GM12878 (cell line): ENCODE data around the gene PPT1. TPM values are rescaled to one million over a fixed set of nuclear protein-coding genes. Genes with fewer than 3 reads are reported as not detected.

Source experiments
- ATAC-seq: fragments of 200-7000 bp; cut with Tn5 transposase; 3 replicates; pipeline ENCODE4 v1.9.1; 2020; ENCODE audit warnings: mild to moderate bottlenecking, moderate library complexity
- BruUV-seq: library from RNA; stranded (reverse); fragments of 400-500 nt; replicated peaks from 2 replicates; lab custom pipeline; 2021; lab: Mats Ljungman, UMichigan
- CTCF ChIA-PET: fragments of 300-600 bp; sonication (Branson Sonifier 250); formaldehyde crosslinking; extraction: SDS; loops from one replicate; lab custom pipeline; 2021; ENCODE audit warnings: inconsistent platforms; lab: Yijun Ruan, JAX
- POLR2A ChIA-PET: fragments of 350-600 bp; formaldehyde crosslinking; extraction: SDS; loops from one replicate; lab custom pipeline; 2021; ENCODE audit warnings: inconsistent platforms; lab: Charles Lee
- RAD21 ChIA-PET: fragments of 300-600 bp; sonication (Branson Sonifier 250); formaldehyde crosslinking; loops from one replicate; lab custom pipeline; 2023; ENCODE audit warnings: antibody characterized with exemption; ENCODE audit not compliant: unreplicated experiment; lab: Charles Lee
- SMC1A ChIA-PET: fragments of 300-600 bp; sonication (Branson Sonifier 250); formaldehyde crosslinking; loops from one replicate; lab custom pipeline; 2023; ENCODE audit not compliant: unreplicated experiment, uncharacterized antibody; lab: Charles Lee
- DNase-seq: peaks from one replicate; pipeline ENCODE4 v3.0.0-alpha.2; 2011; ENCODE audit warnings: low read depth, low spot score
- FAIRE-seq: peaks from 3 replicates; lab custom pipeline; 2011; peaks lifted over from hg19 to GRCh38; lab: Jason Lieb, UNC
- H2AFZ ChIP-seq: 2 replicates; pipeline ENCODE4 v1.6.0; 2011; ENCODE audit warnings: low read depth, low read length, control low read depth; ENCODE audit not compliant: control insufficient read depth
- H3K27ac ChIP-seq: 2 replicates; pipeline ENCODE4 v1.5.1; 2011; ENCODE audit warnings: control low read depth; ENCODE audit not compliant: control insufficient read depth, insufficient read depth
- H3K27me3 ChIP-seq, 2 experiments: replicated peaks in 1 of 2; 2 replicates each; pipeline versions ENCODE4 v1.6.0 to v1.6.1; 2011; ENCODE audit warnings: low read length in 1 of 2; ENCODE audit not compliant: control insufficient read depth in 2 of 2, insufficient read depth in 2 of 2
- H3K36me3 ChIP-seq, 2 experiments: 2 replicates each; pipeline ENCODE4 v1.5.1; 2011; ENCODE audit warnings: low read length in 1 of 2; ENCODE audit not compliant: control insufficient read depth in 2 of 2, insufficient read depth in 2 of 2
- H3K4me1 ChIP-seq: 2 replicates; pipeline ENCODE4 v1.6.1; 2011; ENCODE audit warnings: mild to moderate bottlenecking, low read length, moderate library complexity, mixed read lengths; ENCODE audit not compliant: control insufficient read depth, insufficient read depth
- H3K4me2 ChIP-seq: 2 replicates; pipeline ENCODE4 v1.6.0; 2011; ENCODE audit warnings: control low read depth; ENCODE audit not compliant: control insufficient read depth, insufficient read depth
- H3K4me3 ChIP-seq: fragments of 200-600 bp; sonication (generic); 2 replicates; pipeline ENCODE4 v1.5.1; 2016
- H3K79me2 ChIP-seq: 2 replicates; pipeline ENCODE4 v1.6.0; 2011; ENCODE audit warnings: low read length; ENCODE audit not compliant: control insufficient read depth, insufficient read depth
- H3K9ac ChIP-seq: 2 replicates; pipeline ENCODE4 v1.8.0; 2011; ENCODE audit warnings: low read length, control low read depth, mixed read lengths; ENCODE audit not compliant: control insufficient read depth, insufficient read depth
- H3K9me3 ChIP-seq: replicated peaks from 3 replicates; pipeline ENCODE4 v1.5.1; 2011; ENCODE audit warnings: mild to moderate bottlenecking, low read length; ENCODE audit not compliant: control insufficient read depth, insufficient read depth
- H4K20me1 ChIP-seq: 2 replicates; pipeline ENCODE4 v1.6.0; 2011; ENCODE audit not compliant: control insufficient read depth, insufficient read depth
- ATF7 ChIP-seq: fragments of 450-650 bp; IDR thresholded peaks from 2 replicates; pipeline ENCODE4 v1.6.1; 2016; ENCODE audit warnings: low read depth, mild to moderate bottlenecking
- FOXK2 ChIP-seq: fragments of 450-650 bp; IDR thresholded peaks from 2 replicates; pipeline ENCODE4 v1.6.1; 2017; ENCODE audit warnings: mild to moderate bottlenecking, moderate library complexity
- GABPA ChIP-seq: IDR thresholded peaks from 2 replicates; pipeline ENCODE4 v1.6.1; 2014; ENCODE audit warnings: antibody characterized with exemption, low read depth, mild to moderate bottlenecking, inconsistent platforms
- HCFC1 ChIP-seq: fragments of 150-350 bp; IDR thresholded peaks from 2 replicates; pipeline ENCODE4 v1.6.1; 2014; ENCODE audit warnings: low read length
- HDGF ChIP-seq: fragments of 450-650 bp; IDR thresholded peaks from 2 replicates; pipeline ENCODE4 v1.6.1; 2016; ENCODE audit warnings: antibody characterized with exemption
- MYC ChIP-seq: IDR thresholded peaks from 2 replicates; pipeline ENCODE4 v1.6.1; 2011; ENCODE audit warnings: mild to moderate bottlenecking, low read length, moderate library complexity, inconsistent platforms; ENCODE audit not compliant: insufficient read depth, insufficient replicate concordance, insufficient read length, severe bottlenecking
- POLR2AphosphoS2 ChIP-seq: IDR thresholded peaks from 2 replicates; pipeline ENCODE4 v1.6.1; 2011; ENCODE audit warnings: low read depth, mild to moderate bottlenecking, low read length, improper control_type of control experiment, moderate library complexity
- SIN3A ChIP-seq: IDR thresholded peaks from 2 replicates; pipeline ENCODE4 v1.6.1; 2012; ENCODE audit warnings: low read depth, low read length, improper control_type of control experiment
- TBL1XR1 ChIP-seq: IDR thresholded peaks from 2 replicates; pipeline ENCODE4 v1.6.1; 2012; ENCODE audit warnings: low read depth, low read length, improper control_type of control experiment
- YY1 ChIP-seq: IDR thresholded peaks from 2 replicates; pipeline ENCODE4 v1.6.1; 2011; ENCODE audit warnings: low read depth, mild to moderate bottlenecking, low read length
- ZZZ3 ChIP-seq: IDR thresholded peaks from 2 replicates; pipeline ENCODE4 v1.6.1; 2011; ENCODE audit warnings: low read depth; ENCODE audit not compliant: control insufficient read depth, insufficient read length
- WGBS: methylation state at CpG from one replicate; pipeline ENCODE4 v1.1.6; 2016; ENCODE audit warnings: low lambda C conversion rate; ENCODE audit not compliant: insufficient replicate concordance, insufficient coverage; ENCODE audit errors: missing lambda C conversion rate; 5-methylcytosine and 5-hydroxymethylcytosine counted together
- in situ Hi-C: fragments of 300-500 bp; cut with MboI; formaldehyde crosslinking; loops from 9 replicates; pipeline ENCODE4 v1.14.3; 2018; ENCODE audit warnings: mixed read lengths
- intact Hi-C: fragments of 100-400 bp; cut with micrococcal nuclease; formaldehyde crosslinking; loops from one replicate; pipeline ENCODE4 v1.14.2; 2022; ENCODE audit not compliant: unreplicated experiment
- polyA plus RNA-seq, 11 experiments: library from polyadenylated mRNA; depleted of rRNA in 4 of 11; unstranded in 6 of 11; stranded (reverse) in 5 of 11; fragments of >200 nt; fragmentation: Nextera tagmentation in 4 of 11; fragmentation: Illumina TruSeq in 1 of 11; extraction: Ambion mirVana in 4 of 11; extraction: Trizol in 1 of 11; gene quantifications; 1 replicate in 1 of 11; 2 replicates in 10 of 11; pipeline versions ENCODE4 v1.2.1 to v1.2.3, GENCODE V29; 2011 to 2016; ENCODE audit warnings: inconsistent platforms in 2 of 11, missing spikeins in 2 of 11, low read depth in 1 of 11
- total RNA-seq, 4 experiments: library from RNA; depleted of rRNA in 3 of 4; stranded (reverse); fragments of >200 nt in 3 of 4; fragmentation: Illumina TruSeq in 1 of 4; extraction: Trizol in 1 of 4; gene quantifications; 2 replicates each; pipeline versions ENCODE4 v1.2.1 to v1.2.3, GENCODE V29; 2013 to 2021
- TF ChIP-seq, protein P1 (sequence below): fragments of 450-650 bp; IDR thresholded peaks from 2 replicates; pipeline ENCODE4 v1.6.1; 2017; ENCODE audit warnings: mild to moderate bottlenecking, low read depth, inconsistent platforms; ENCODE audit not compliant: poor library complexity, severe bottlenecking

PPT1 gene
- total and polyA plus RNA-seq, 10 of the 15 experiments (the other 5 are each of a cell fraction or from before 2014, with no cell fraction given), result 50.4 to 147 (median 103) TPM

DNA sequence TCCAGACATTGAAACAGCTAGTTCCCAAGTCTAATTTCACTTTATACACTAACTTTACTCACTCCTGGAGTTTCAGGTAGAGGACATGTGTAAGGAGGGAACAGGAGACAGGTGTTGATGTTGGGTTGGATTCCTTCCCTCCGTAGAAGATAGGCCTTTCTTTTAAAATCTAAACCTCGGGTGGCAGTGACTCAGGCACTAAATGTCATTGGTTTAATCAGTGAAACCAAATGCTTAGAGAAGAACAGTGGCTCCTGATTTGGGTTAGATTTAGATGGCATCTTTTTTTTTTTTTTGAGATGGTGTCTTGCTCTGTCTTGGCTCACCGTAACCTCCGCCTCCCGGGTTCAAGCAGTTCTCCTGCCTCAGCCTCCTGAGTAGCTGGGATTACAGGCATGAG is 49.3 kb downstream of the PPT1 start:
- ATAC-seq (no peak), DNase-seq (no peak), FAIRE-seq (no peak)
- no peaks in the 10 kb centered on the region for H3K9me3 ChIP-seq
- ChIA-PET CTCF (interaction anchor here (2.7 kb wide), 1 partner anchor 15 kb away, joined by 9 read pairs; no protein-coding TSS in a partner anchor), POLR2A (interaction anchor here (0.6 kb wide), 1 partner anchor 91 kb away, joined by 3 read pairs; no protein-coding TSS in a partner anchor), SMC1A (interaction anchor here (0.6 to 4.1 kb wide), 3 partner anchors 8 to 452 kb away, joined by 3 to 18 read pairs (median 5); partner anchors contain the start of gene CAP1), RAD21 (interaction anchor here (1.2 kb wide), 1 partner anchor 287 kb away, joined by 3 read pairs; no protein-coding TSS in a partner anchor)
- intact Hi-C loops (no loop called here), in situ Hi-C loops (no loop called here)
- 0 out of 2 replicates have a peak overlapping the region, but pooled peaks have one; percentile 23 for H3K4me3 ChIP-seq
- H4K20me1 ChIP-seq, result peaks cover 6% of the 10 kb centered on the region
- no peaks in the 10 kb centered on the region for H3K27me3 ChIP-seq
- peaks cover 95% of the 10 kb centered on the region for H3K79me2 ChIP-seq
- H3K27ac ChIP-seq, result no peak overlapping the region
- H3K4me2 ChIP-seq, result peak overlapping the region; percentile 51; the same call in 1 of the 2 replicates
- H3K4me1 ChIP-seq, result peaks cover 36% of the 10 kb centered on the region
- peaks cover 0 to 25% of the 10 kb centered on the region in 2 experiments; a peak in 2 of 4 replicates for H3K36me3 ChIP-seq
- H2AFZ ChIP-seq, result no peak overlapping the region
- H3K9ac ChIP-seq, result no peak overlapping the region
- no TSS peak for BruUV-seq
- WGBS, result 78% methylated on average over 5 of the region's 5 CpGs
- 0 out of 2 replicates have a peak, but pooled peaks have one; percentile 32 for TF ChIP-seq HDGF
- no peak for TF ChIP-seq YY1

GRCh38 chr1:40047276-40047675 is 49.8 kb downstream of the PPT1 start:
- intact Hi-C loops (no loop called here), in situ Hi-C loops (no loop called here)
- Histone ChIP-seq H3K9me3 (no peaks in the 10 kb centered on the region), H3K36me3 (peaks cover 0 to 29% of the 10 kb centered on the region in 2 experiments; a peak in 2 of 4 replicates), H3K4me3 (no peak overlapping the region), H3K4me1 (peaks cover 36% of the 10 kb centered on the region), H2AFZ (no peak overlapping the region), H3K9ac (no peak overlapping the region), H4K20me1 (peaks cover 6% of the 10 kb centered on the region), H3K27ac (no peak overlapping the region), H3K79me2 (peaks cover 95% of the 10 kb centered on the region), H3K27me3 (no peaks in the 10 kb centered on the region), H3K4me2 (no peak overlapping the region; the same call in 1 of the 2 replicates)
- RAD21 ChIA-PET, result interaction anchor here (1.2 kb wide), 1 partner anchor 288 kb away, joined by 3 read pairs; no protein-coding TSS in a partner anchor
- no peak for FAIRE-seq
- TF ChIP-seq TBL1XR1, result no peak
- no peak for TF ChIP-seq ZZZ3
- no peak for TF ChIP-seq HCFC1
- no peak for TF ChIP-seq POLR2AphosphoS2
- TF ChIP-seq, protein P1, sequence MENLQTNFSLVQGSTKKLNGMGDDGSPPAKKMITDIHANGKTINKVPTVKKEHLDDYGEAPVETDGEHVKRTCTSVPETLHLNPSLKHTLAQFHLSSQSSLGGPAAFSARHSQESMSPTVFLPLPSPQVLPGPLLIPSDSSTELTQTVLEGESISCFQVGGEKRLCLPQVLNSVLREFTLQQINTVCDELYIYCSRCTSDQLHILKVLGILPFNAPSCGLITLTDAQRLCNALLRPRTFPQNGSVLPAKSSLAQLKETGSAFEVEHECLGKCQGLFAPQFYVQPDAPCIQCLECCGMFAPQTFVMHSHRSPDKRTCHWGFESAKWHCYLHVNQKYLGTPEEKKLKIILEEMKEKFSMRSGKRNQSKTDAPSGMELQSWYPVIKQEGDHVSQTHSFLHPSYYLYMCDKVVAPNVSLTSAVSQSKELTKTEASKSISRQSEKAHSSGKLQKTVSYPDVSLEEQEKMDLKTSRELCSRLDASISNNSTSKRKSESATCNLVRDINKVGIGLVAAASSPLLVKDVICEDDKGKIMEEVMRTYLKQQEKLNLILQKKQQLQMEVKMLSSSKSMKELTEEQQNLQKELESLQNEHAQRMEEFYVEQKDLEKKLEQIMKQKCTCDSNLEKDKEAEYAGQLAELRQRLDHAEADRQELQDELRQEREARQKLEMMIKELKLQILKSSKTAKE, result no peak
- TF ChIP-seq FOXK2, result no peak
- TF ChIP-seq MYC, result no peak
- no peak for TF ChIP-seq ATF7
- TF ChIP-seq SIN3A, result no peak
- TF ChIP-seq GABPA, result no peak
- SMC1A ChIA-PET, result interaction anchor here (2.3 to 4.1 kb wide), 2 partner anchors 8 to 9 kb away, joined by 5 to 18 read pairs; partner anchors contain the start of gene CAP1
- POLR2A ChIA-PET, result interaction anchor here (0.7 kb wide), 1 partner anchor 374 kb away, joined by 6 read pairs; no protein-coding TSS in a partner anchor
- WGBS, result 64% methylated on average over 2 of the region's 2 CpGs
- no TSS peak for BruUV-seq
- ATAC-seq, result no peak
- CTCF ChIA-PET, result interaction anchor here (2.7 kb wide), 1 partner anchor 15 kb away, joined by 9 read pairs; no protein-coding TSS in a partner anchor
- DNase-seq, result no peak
